Adrenal gland (tissue), 12 donors: ENCODE measurements around the gene TLR8. TPM values are rescaled to one million over a fixed set of nuclear protein-coding genes. Genes with fewer than 3 reads are reported as not detected.
A peak's percentile ranks its signal among the peaks of the same experiment; 100 is the strongest.

Experiments used
- DNase-seq, 7 donors: peaks; one replicate each; pipeline ENCODE4 v3.0.0-alpha.2; 2019 to 2020
- H3K27ac ChIP-seq, 5 donors: fragments of 200-600 bp; sonication (generic) in 4 of 5; 1 replicate in 3 of 5; 2 replicates in 2 of 5; pipeline versions ENCODE4 v1.5.1 to v1.8.0; 2016 to 2020; ENCODE audit warnings: mild to moderate bottlenecking in 1 of 5
- H3K27me3 ChIP-seq: fragments of 200-600 bp; 2 replicates; pipeline ENCODE4 v1.8.0; 2021
- H3K36me3 ChIP-seq, 2 donors: fragments of 200-600 bp; replicated peaks in 1 of 2; 1 replicate in 1 of 2; 2 replicates in 1 of 2; pipeline versions ENCODE4 v1.5.1 to v1.8.0; 2018 to 2022
- H3K4me1 ChIP-seq, 2 donors: fragments of 200-600 bp; replicated peaks in 1 of 2; 1 replicate in 1 of 2; 2 replicates in 1 of 2; pipeline versions ENCODE4 v1.5.1 to v1.8.0; 2018 to 2021
- H3K4me3 ChIP-seq, 4 donors: fragments of 200-600 bp; sonication (generic) in 3 of 4; one replicate each; pipeline ENCODE4 v1.5.1; 2016 to 2018
- H3K9me3 ChIP-seq, 3 donors: fragments of 200-600 bp; sonication (generic) in 1 of 3; replicated peaks in 1 of 3; 1 replicate in 2 of 3; 2 replicates in 1 of 3; pipeline versions ENCODE4 v1.5.1 to v1.8.0; 2016 to 2021
- POLR2A ChIP-seq, 2 donors: fragments of 450-650 bp; IDR thresholded peaks; one replicate each; pipeline ENCODE4 v1.6.1; 2017; ENCODE audit warnings: antibody characterized with exemption in 2 of 2, mild to moderate bottlenecking in 2 of 2, moderate library complexity in 1 of 2
- WGBS, 4 donors: extraction: QIAGEN DNeasy Blood & Tissue Kit in 2 of 4; methylation state at CpG; one replicate each; pipeline versions ENCODE4 v1.1.5 to v1.1.7; 2013 to 2017; 5-methylcytosine and 5-hydroxymethylcytosine counted together
- intact Hi-C, 2 donors: fragments of 100-400 bp; cut with DNase I; formaldehyde crosslinking; loops; one replicate each; pipeline versions ENCODE4 v1.14.1 to v1.15.0; 2022 to 2023
- polyA plus RNA-seq, 3 donors: library from polyadenylated mRNA; stranded (reverse); fragments of 200-250 nt in 2 of 3; fragments of 350-450 nt in 1 of 3; fragmentation: Illumina TruSeq in 1 of 3; extraction: RNeasy Lipid Tissue Mini Kit (QIAGEN cat#74804) in 1 of 3; gene quantifications; one replicate each; pipeline ENCODE4 v1.2.3, GENCODE V29; 2013 to 2014
- total RNA-seq, 9 donors: library from RNA; depleted of rRNA in 4 of 9; stranded (reverse); fragments of >200 nt in 4 of 9; fragments of 120-200 nt in 1 of 9; fragmentation: NEBNext Ultra II Directional in 1 of 9; extraction: Animal tissue kit (Norgen Biotek cat#: 25700) in 1 of 9; gene quantifications; one replicate each; pipeline versions ENCODE4 v1.1.0 to v1.2.4, GENCODE V29; 2013 to 2023
- donor health status: healthy with polysubstance abuse.
- donor health status: Bipolar disorder and iron deficiency.
- donor health status: DM: yes; HTN: yes; CAD: no.
- donor health status: DM: no; HTN: no; CAD: no.
- donor health status: DM: no; HTN: no; CAD: no.
- donor health status: DM: yes; HTN: yes; CAD: no.

The TLR8 gene
- total and polyA plus RNA-seq, 12 donors: 0.10 to 5.6 (median 1.9) TPM; not detected in 1

- no peak for TF ChIP-seq POLR2A (IDR thresholded peaks at IDR 0.05)
These were observed 65.8 kb downstream of the TLR8 start for GRCh38 chrX:12972243-12972642.

More at GRCh38 chrX:12972243-12972642, 65.8 kb downstream of the TLR8 start:
- Histone ChIP-seq H3K36me3 (no peaks in the 10 kb centered on the region), H3K27ac (peak overlapping the region in 2 of 5 donors; percentile 70 to 84), H3K4me3 (no peak overlapping the region), H3K4me1 (no peaks in the 10 kb centered on the region), H3K9me3 (no peaks in the 10 kb centered on the region), H3K27me3 (no peaks in the 10 kb centered on the region)
- WGBS, 4 donors: 65 to 73% (median 67%) methylated on average over 6 of the region's 6 CpGs
- intact Hi-C loops: loop anchor here in 1 of 2 donors (5.0 kb wide), 1 partner anchor 515 kb away; no protein-coding TSS in a partner anchor
- no peak for DNase-seq

Other genes with a start within 250 kb of the TLR8 start
- gene PRPS2, start 115.2 kb upstream of the TLR8 start, total RNA-seq: 100 to 1,000 TPM in 3 of 9 donors, 10 to 100 TPM in 5, 1 to 10 TPM in 1; 4.8 to 317 (median 72.6) TPM
- 100 to 1,000 TPM in 1 of 3 donors, 10 to 100 TPM in 2; 36.9 to 102 (median 83.5) TPM for gene PRPS2, start 115.2 kb upstream of the TLR8 start, polyA plus RNA-seq
- 1 to 10 TPM in 7 of 9 donors, under 1 TPM in 2; 0.18 to 4.0 (median 3.2) TPM for gene TLR7, start 39.5 kb upstream of the TLR8 start, total RNA-seq
- gene TLR7, start 39.5 kb upstream of the TLR8 start, polyA plus RNA-seq: under 1 TPM; 0.20 to 0.93 (median 0.32) TPM
- 1,000 to 10,000 TPM; 1,180 to 9,144 (median 3,490) TPM for gene TMSB4X, start 68.5 kb downstream of the TLR8 start, total RNA-seq
- gene TMSB4X, start 68.5 kb downstream of the TLR8 start, polyA plus RNA-seq: 1,000 to 10,000 TPM; 2,395 to 6,385 (median 6,130) TPM
- under 1 TPM in 1 of 9 donors, not detected in 8; 0.14 TPM for gene FAM9C, start 138.0 kb downstream of the TLR8 start, total RNA-seq
- under 1 TPM in 1 of 3 donors, not detected in 2; 0.03 TPM for gene FAM9C, start 138.0 kb downstream of the TLR8 start, polyA plus RNA-seq